Thoracic aorta (tissue), 2 donors: Measurements from ENCODE around the gene C21orf58. TPM values are rescaled to one million over a fixed set of nuclear protein-coding genes. Genes with fewer than 3 reads are reported as not detected.

ENCODE experiments used
- ATAC-seq: fragments of 150-250 bp; one replicate; pipeline ENCODE4 v1.8.0; 2017; ENCODE audit warnings: low read depth; ENCODE audit not compliant: insufficient number of reproducible peaks, low FRiP score
- DNase-seq: peaks from one replicate; pipeline ENCODE4 v3.0.0-alpha.2; 2020; ENCODE audit warnings: low spot score
- H3K27ac ChIP-seq, 2 donors: fragments of 200-600 bp; sonication (generic); 1 replicate in 1 of 2; 2 replicates in 1 of 2; pipeline ENCODE4 v1.5.1; 2016; ENCODE audit warnings: mild to moderate bottlenecking in 2 of 2, moderate library complexity in 2 of 2
- H3K27me3 ChIP-seq: fragments of 200-600 bp; sonication (generic); replicated peaks from 2 replicates; pipeline ENCODE4 v1.6.0; 2016; ENCODE audit warnings: mild to moderate bottlenecking; ENCODE audit not compliant: insufficient read depth
- H3K36me3 ChIP-seq: fragments of 200-600 bp; sonication (generic); one replicate; pipeline ENCODE4 v1.5.1; 2016
- H3K4me1 ChIP-seq, 2 donors: fragments of 200-600 bp; sonication (generic); 1 replicate in 1 of 2; 2 replicates in 1 of 2; pipeline versions ENCODE4 v1.5.1 to v1.6.0; 2016; ENCODE audit warnings: low read depth in 2 of 2, mild to moderate bottlenecking in 1 of 2; ENCODE audit not compliant: control insufficient read depth in 1 of 2
- H3K4me3 ChIP-seq: fragments of 200-600 bp; sonication (generic); 2 replicates; pipeline ENCODE4 v1.5.1; 2016; ENCODE audit warnings: mild to moderate bottlenecking
- H3K9me3 ChIP-seq: fragments of 200-600 bp; sonication (generic); 2 replicates; pipeline ENCODE4 v1.5.1; 2016
- CTCF ChIP-seq: fragments of 200-600 bp; sonication (generic); IDR thresholded peaks from one replicate; pipeline ENCODE4 v1.5.1; 2019; ENCODE audit warnings: antibody characterized with exemption
- total RNA-seq, 2 donors: library from RNA; depleted of rRNA; stranded (reverse); fragments of >200 nt; gene quantifications; one replicate each; pipeline versions ENCODE4 v1.1.0 to v1.2.3, GENCODE V29; 2016

The C21orf58 gene
- total RNA-seq, 2 donors from 2014 or later, result 0.81 to 3.2 TPM

- DNase-seq, result no peak
- ATAC-seq, result no peak
- no peaks in the 10 kb centered on the region for H3K27me3 ChIP-seq
Observed at GRCh38 chr21:46294647-46295176, 29.0 kb downstream of the C21orf58 start.

GRCh38 chr21:46291561-46291960 is 32.1 kb downstream of the C21orf58 start:
- Histone ChIP-seq H3K4me1 (peaks cover 3 to 5% of the 10 kb centered on the region in 2 donors), H3K4me3 (no peak overlapping the region), H3K27me3 (no peaks in the 10 kb centered on the region), H3K9me3 (no peaks in the 10 kb centered on the region), H3K36me3 (no peaks in the 10 kb centered on the region), H3K27ac (no peak overlapping the region)
- no peak for TF ChIP-seq CTCF
- ATAC-seq (no peak), DNase-seq (no peak)

More at GRCh38 chr21:46294647-46295176, 29.0 kb downstream of the C21orf58 start:
- no peak for TF ChIP-seq CTCF
- Histone ChIP-seq H3K27ac (no peak overlapping the region), H3K9me3 (no peaks in the 10 kb centered on the region), H3K4me1 (peaks cover 5 to 10% of the 10 kb centered on the region in 2 donors), H3K36me3 (no peaks in the 10 kb centered on the region), H3K4me3 (no peak overlapping the region)

- no peaks in the 10 kb centered on the region for H3K27me3 ChIP-seq
- no peak overlapping the region for H3K27ac ChIP-seq
- TF ChIP-seq CTCF, result no peak
- ATAC-seq (no peak), DNase-seq (no peak)
- peaks cover 11% of the 10 kb centered on the region in 2 donors for H3K4me1 ChIP-seq
- no peaks in the 10 kb centered on the region for H3K36me3 ChIP-seq
- H3K4me3 ChIP-seq, result no peak overlapping the region
- no peaks in the 10 kb centered on the region for H3K9me3 ChIP-seq
Observed at GRCh38 chr21:46289655-46290179, 34.0 kb downstream of the C21orf58 start.

GRCh38 chr21:46287541-46287940 is 36.1 kb downstream of the C21orf58 start:
- DNase-seq (no peak), ATAC-seq (no peak)
- TF ChIP-seq CTCF, result no peak
- Histone ChIP-seq H3K4me1 (peaks cover 33% of the 10 kb centered on the region in 2 donors), H3K27me3 (no peaks in the 10 kb centered on the region), H3K36me3 (no peaks in the 10 kb centered on the region), H3K27ac (no peak overlapping the region), H3K9me3 (no peaks in the 10 kb centered on the region), H3K4me3 (peak overlapping the region; percentile 93)

- Histone ChIP-seq H3K36me3 (no peaks in the 10 kb centered on the region), H3K27me3 (no peaks in the 10 kb centered on the region), H3K27ac (peak overlapping the region; percentile 89 to 93), H3K4me3 (peak overlapping the region; percentile 93), H3K4me1 (peaks cover 41 to 42% of the 10 kb centered on the region in 2 donors), H3K9me3 (no peaks in the 10 kb centered on the region)
- no peak for DNase-seq
- peak; percentile 52 for ATAC-seq
- TF ChIP-seq CTCF, result no peak
Observed at GRCh38 chr21:46286648-46287002, 37.0 kb downstream of the C21orf58 start.
